CD4-positive, alpha-beta T cell treated with Interleukin-2 at 100 ng/mL for 4 hours (primary cell): ENCODE measurements around the gene PCDHB13.
"Not testable (repeated sequence)": the region's sequence is repeated elsewhere in the genome, so short reads cannot be mapped to it uniquely, and the experiment has no call there.

Source experiments
- DNase-seq: peaks from one replicate; pipeline ENCODE4 v3.0.0-alpha.2; 2020; ENCODE audit warnings: low spot score

The PCDHB13 gene

GRCh38 chr5:141213656-141214339 is at the start of gene PCDHB13:
PCDHB13 (plus strand) TSS chr5:141213919; CDS start chr5:141214124, 205 bp downstream.
- DNase-seq: peak; percentile 13

GRCh38 chr5:141172381-141173204 is 41.1 kb upstream of the PCDHB13 start, which contains the start of gene PCDHB7:
PCDHB7 (plus strand) TSS chr5:141172644; CDS start chr5:141172836, 192 bp downstream.
- DNase-seq: peak; percentile 14

GRCh38 chr5:141174291-141175104 is 39.2 kb upstream of the PCDHB13 start:
- DNase-seq: not testable (repeated sequence)

GRCh38 chr5:141175933-141176332 is 37.8 kb upstream of the PCDHB13 start:
- no peak for DNase-seq

GRCh38 chr5:141177577-141178191 is 36.0 kb upstream of the PCDHB13 start, which contains the start of gene PCDHB8:
PCDHB8 (plus strand) TSS chr5:141177790; CDS start chr5:141178035, 245 bp downstream.
- DNase-seq: not testable (repeated sequence)

- DNase-seq: not testable (repeated sequence)
Observed at GRCh38 chr5:141179371-141179770, 34.3 kb upstream of the PCDHB13 start.

- not testable (repeated sequence) for DNase-seq
Observed at GRCh38 chr5:141179876-141180275, 33.8 kb upstream of the PCDHB13 start.

- DNase-seq: no peak
Observed at GRCh38 chr5:141180313-141180712, 33.4 kb upstream of the PCDHB13 start.

- DNase-seq: no peak
Observed at GRCh38 chr5:141182248-141182647, 31.5 kb upstream of the PCDHB13 start, which contains the start of gene PCDHB16. PCDHB16 (plus strand) TSS chr5:141182387; CDS start chr5:141182560, 173 bp downstream.

GRCh38 chr5:141184117-141184855 is 29.4 kb upstream of the PCDHB13 start:
- DNase-seq: not testable (repeated sequence)

GRCh38 chr5:141186897-141187512 is 26.7 kb upstream of the PCDHB13 start, which contains the start of gene PCDHB9:
PCDHB9 (plus strand) TSS chr5:141187161; CDS start chr5:141187319, 158 bp downstream.
- DNase-seq: peak; percentile 26

- not testable (repeated sequence) for DNase-seq
Observed at GRCh38 chr5:141188682-141189081, 25.0 kb upstream of the PCDHB13 start.

GRCh38 chr5:141189131-141189530 is 24.6 kb upstream of the PCDHB13 start:
- not testable (repeated sequence) for DNase-seq

GRCh38 chr5:141192110-141192725 is 21.5 kb upstream of the PCDHB13 start, which contains the start of gene PCDHB10:
PCDHB10 (plus strand) TSS chr5:141192353; CDS start chr5:141192553, 200 bp downstream.
- DNase-seq: no peak

- DNase-seq: not testable (repeated sequence)
Observed at GRCh38 chr5:141194332-141194731, 19.4 kb upstream of the PCDHB13 start.

- DNase-seq: no peak
Observed at GRCh38 chr5:141196363-141196762, 17.4 kb upstream of the PCDHB13 start.

GRCh38 chr5:141199359-141200235 is 14.1 kb upstream of the PCDHB13 start, which contains the start of gene PCDHB11:
PCDHB11 (plus strand) TSS chr5:141199627; CDS start chr5:141199775, 148 bp downstream.
- no peak for DNase-seq

- not testable (repeated sequence) for DNase-seq
Observed at GRCh38 chr5:141201126-141201525, 12.6 kb upstream of the PCDHB13 start.
